OCI-LY7 (cell line): ENCODE results near the gene ACBD6.

Source experiments
- EZH2phosphoT487 ChIP-seq: fragments of 200-600 bp; sonication (generic); IDR thresholded peaks from 2 replicates; pipeline ENCODE4 v1.6.1; 2018; ENCODE audit warnings: low read depth, borderline replicate concordance, mild to moderate bottlenecking, mixed run types, antibody characterized with exemption, low read length, moderate library complexity, mixed read lengths
- TF ChIP-seq, protein P1 (sequence below): fragments of 200-600 bp; sonication (generic); conservative IDR thresholded peaks from 2 replicates; pipeline ENCODE4 v1.5.1; 2014; ENCODE audit warnings: mild to moderate bottlenecking, antibody characterized with exemption, low read length, moderate library complexity, mixed read lengths

DNA sequence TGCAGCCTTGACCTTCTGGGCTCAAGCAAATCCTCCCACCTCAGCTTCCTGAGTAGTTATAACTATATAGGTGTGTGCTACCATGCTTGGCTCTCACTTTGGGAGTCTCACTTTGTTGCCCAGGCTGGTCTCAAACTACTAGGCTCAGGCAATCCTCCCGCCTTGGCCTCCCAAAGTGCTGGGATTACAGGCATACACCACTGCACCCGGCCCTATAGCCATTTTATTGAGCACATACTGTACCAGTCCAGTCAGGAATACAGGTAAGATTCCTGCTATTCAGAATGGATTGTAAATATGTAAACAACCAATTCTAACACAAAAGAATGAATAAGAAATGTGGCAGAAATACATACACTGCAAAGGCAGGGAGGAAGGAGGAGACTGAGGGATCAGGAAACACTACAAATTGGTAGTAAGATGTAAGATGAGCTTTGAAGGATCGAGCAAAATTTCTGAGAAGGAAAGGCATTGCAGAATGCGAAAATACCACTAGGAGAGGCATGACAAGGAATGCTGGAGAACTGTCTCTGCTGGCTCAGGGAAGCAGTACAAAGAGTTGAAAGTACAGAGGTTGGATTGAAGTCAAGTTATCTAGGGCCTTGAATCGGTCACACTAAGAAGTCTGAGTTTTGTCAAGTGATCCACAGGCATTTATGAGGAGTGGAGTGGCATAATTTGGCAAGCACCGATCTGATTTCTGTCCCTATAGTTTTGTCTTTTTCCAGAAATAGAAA is 211.9 kb downstream of the ACBD6 start:
- TF ChIP-seq, protein P1, sequence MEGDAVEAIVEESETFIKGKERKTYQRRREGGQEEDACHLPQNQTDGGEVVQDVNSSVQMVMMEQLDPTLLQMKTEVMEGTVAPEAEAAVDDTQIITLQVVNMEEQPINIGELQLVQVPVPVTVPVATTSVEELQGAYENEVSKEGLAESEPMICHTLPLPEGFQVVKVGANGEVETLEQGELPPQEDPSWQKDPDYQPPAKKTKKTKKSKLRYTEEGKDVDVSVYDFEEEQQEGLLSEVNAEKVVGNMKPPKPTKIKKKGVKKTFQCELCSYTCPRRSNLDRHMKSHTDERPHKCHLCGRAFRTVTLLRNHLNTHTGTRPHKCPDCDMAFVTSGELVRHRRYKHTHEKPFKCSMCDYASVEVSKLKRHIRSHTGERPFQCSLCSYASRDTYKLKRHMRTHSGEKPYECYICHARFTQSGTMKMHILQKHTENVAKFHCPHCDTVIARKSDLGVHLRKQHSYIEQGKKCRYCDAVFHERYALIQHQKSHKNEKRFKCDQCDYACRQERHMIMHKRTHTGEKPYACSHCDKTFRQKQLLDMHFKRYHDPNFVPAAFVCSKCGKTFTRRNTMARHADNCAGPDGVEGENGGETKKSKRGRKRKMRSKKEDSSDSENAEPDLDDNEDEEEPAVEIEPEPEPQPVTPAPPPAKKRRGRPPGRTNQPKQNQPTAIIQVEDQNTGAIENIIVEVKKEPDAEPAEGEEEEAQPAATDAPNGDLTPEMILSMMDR, result no peak
- TF ChIP-seq EZH2phosphoT487, result no peak
